Left lung (tissue), 10 donors: ENCODE measurements around the gene ING4. TPM values are rescaled to one million over a fixed set of nuclear protein-coding genes. Genes with fewer than 3 reads are reported as not detected.

ENCODE experiments used
- ATAC-seq: fragments of 200-7000 bp; cut with Tn5 transposase; one replicate; pipeline ENCODE4 v1.9.1; 2020; ENCODE audit warnings: moderate library complexity
- DNase-seq, 4 donors: peaks; one replicate each; pipeline ENCODE4 v3.0.0-alpha.2; 2013 to 2020
- H3K27ac ChIP-seq, 2 donors: fragments of 200-600 bp; sonication (generic) in 1 of 2; one replicate each; pipeline versions ENCODE4 v1.5.0 to v1.8.0; 2020 to 2021
- H3K27me3 ChIP-seq, 2 donors: fragments of 200-600 bp; sonication (generic) in 1 of 2; one replicate each; pipeline versions ENCODE4 v1.5.0 to v1.8.0; 2020 to 2021
- H3K36me3 ChIP-seq, 2 donors: fragments of 200-600 bp; sonication (generic) in 1 of 2; one replicate each; pipeline versions ENCODE4 v1.5.0 to v1.8.0; 2020 to 2021
- H3K4me1 ChIP-seq, 2 donors: fragments of 200-600 bp; one replicate each; pipeline ENCODE4 v1.8.0; 2021
- H3K4me3 ChIP-seq, 2 donors: fragments of 200-600 bp; sonication (generic) in 1 of 2; one replicate each; pipeline versions ENCODE4 v1.5.0 to v1.8.0; 2020 to 2021; ENCODE audit warnings: mild to moderate bottlenecking in 1 of 2
- H3K9me3 ChIP-seq, 2 donors: fragments of 200-600 bp; sonication (generic) in 1 of 2; one replicate each; pipeline versions ENCODE4 v1.5.0 to v1.8.0; 2020 to 2021
- intact Hi-C, 2 donors: fragments of 100-400 bp; cut with DNase I; formaldehyde crosslinking; loops; one replicate each; pipeline versions ENCODE4 v1.11.2 to v1.14.2; 2022
- polyA plus RNA-seq, 6 donors: library from polyadenylated mRNA; unstranded; fragments of 120-200 nt; gene quantifications; one replicate each; pipeline ENCODE4 v1.2.1, GENCODE V29; 2013; ENCODE audit not compliant: insufficient read length in 6 of 6
- total RNA-seq, 2 donors: library from RNA; stranded (reverse); fragmentation: NEBNext Ultra II Directional; extraction: Animal tissue kit (Norgen Biotek cat#: 25700); gene quantifications; one replicate each; pipeline ENCODE4 v1.2.1, GENCODE V29; 2021
- TF ChIP-seq, protein P1 (sequence below), 2 donors: fragments of 200-600 bp; sonication (generic) in 1 of 2; IDR thresholded peaks; one replicate each; pipeline versions ENCODE4 v1.5.0 to v1.8.0; 2021; ENCODE audit warnings: antibody characterized with exemption in 2 of 2
- donor health status: DM: no; HTN: yes; CAD: no.
- donor health status: DM: no; HTN: no; CAD: no.

ING4 gene
- total and polyA plus RNA-seq, 8 donors: 23.1 to 113 (median 98.7) TPM

DNA sequence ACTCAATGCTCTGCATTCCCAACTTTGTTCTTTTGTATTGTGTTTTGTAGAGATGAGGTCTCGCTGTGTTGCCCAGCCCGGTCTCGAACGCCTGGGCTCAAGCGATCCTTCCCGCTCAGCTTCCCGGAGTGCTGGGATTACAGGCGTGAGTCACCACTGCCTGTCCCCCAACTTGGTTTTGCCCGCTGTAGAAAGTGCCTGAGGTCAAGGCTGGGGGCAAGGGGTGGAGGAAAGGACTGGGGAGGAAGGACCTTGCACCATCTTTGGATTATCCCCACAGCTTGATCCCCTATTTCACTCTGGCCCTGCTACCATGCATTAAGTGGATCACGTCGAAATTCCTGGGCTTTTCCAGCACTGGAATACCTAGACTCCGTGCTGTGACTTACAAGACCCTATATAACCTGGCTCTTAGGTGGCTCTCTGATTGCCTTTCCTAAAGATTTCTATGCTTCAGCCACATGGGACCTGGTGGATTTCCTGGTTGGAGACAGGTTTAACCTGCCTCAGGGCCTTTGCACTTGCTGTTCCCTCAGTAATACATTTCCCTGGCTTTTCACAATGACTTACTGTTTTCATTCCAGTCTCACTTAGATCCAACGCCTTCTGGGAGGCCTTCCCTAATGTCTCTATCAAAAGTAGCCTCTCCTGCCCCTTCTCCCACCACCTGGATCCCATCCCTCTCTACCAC is 38.3 kb upstream of the ING4 start:
- H3K36me3 ChIP-seq: no peaks in the 10 kb centered on the region
- H3K4me3 ChIP-seq: peak overlapping the region in 1 of 2 donors; percentile 28
- no peak for ATAC-seq
- TF ChIP-seq, protein P1, sequence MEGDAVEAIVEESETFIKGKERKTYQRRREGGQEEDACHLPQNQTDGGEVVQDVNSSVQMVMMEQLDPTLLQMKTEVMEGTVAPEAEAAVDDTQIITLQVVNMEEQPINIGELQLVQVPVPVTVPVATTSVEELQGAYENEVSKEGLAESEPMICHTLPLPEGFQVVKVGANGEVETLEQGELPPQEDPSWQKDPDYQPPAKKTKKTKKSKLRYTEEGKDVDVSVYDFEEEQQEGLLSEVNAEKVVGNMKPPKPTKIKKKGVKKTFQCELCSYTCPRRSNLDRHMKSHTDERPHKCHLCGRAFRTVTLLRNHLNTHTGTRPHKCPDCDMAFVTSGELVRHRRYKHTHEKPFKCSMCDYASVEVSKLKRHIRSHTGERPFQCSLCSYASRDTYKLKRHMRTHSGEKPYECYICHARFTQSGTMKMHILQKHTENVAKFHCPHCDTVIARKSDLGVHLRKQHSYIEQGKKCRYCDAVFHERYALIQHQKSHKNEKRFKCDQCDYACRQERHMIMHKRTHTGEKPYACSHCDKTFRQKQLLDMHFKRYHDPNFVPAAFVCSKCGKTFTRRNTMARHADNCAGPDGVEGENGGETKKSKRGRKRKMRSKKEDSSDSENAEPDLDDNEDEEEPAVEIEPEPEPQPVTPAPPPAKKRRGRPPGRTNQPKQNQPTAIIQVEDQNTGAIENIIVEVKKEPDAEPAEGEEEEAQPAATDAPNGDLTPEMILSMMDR (IDR thresholded peaks at IDR 0.05): no peak
- no peak overlapping the region for H3K27ac ChIP-seq
- intact Hi-C loops: no loop called here
- H3K4me1 ChIP-seq: peaks cover 6 to 15% of the 10 kb centered on the region in 2 donors
- H3K9me3 ChIP-seq: no peaks in the 10 kb centered on the region
- DNase-seq: no peak
- peaks cover 59 to 100% of the 10 kb centered on the region in 2 donors for H3K27me3 ChIP-seq

DNA sequence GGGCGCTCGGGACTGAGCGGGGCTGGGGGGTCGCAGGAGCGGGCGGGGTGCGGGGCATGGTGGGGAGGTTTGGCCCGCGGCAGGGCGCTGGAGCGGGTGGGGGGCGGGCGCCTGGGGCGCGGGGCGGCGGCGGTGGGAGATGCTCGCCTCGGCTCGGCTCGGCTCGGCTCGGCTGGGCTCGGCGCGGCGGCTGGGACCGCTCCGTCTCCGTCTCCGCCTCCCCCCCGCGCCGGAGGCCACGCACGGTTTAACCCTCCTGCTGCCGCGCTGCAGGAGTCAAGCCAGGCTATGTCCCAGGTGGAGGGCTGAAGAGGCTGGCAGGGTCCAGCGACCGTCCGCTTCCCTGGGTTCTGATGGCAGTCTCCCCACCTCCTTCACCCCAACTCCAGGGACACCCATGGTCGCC is 37.7 kb upstream of the ING4 start, which contains the start of gene PIANP:
TSS of gene PIANP (minus strand) at position 170 of the 406 bp plus-strand sequence. CDS start 2,754 bp downstream, outside the sequence.
- DNase-seq (peak in 1 of 4 donors; percentile 64), ATAC-seq (peak; percentile 79)
- TF ChIP-seq, protein P1 (IDR thresholded peaks at IDR 0.05): no peak
- H3K27me3 ChIP-seq: peaks cover 59 to 98% of the 10 kb centered on the region in 2 donors
- peaks cover 6 to 15% of the 10 kb centered on the region in 2 donors for H3K4me1 ChIP-seq
- H3K4me3 ChIP-seq: peak within 1 kb of the TSS; percentile 22 to 28
- no peaks in the 10 kb centered on the region for H3K36me3 ChIP-seq
- H3K27ac ChIP-seq: no peak within 1 kb of the TSS
- intact Hi-C loops: no loop called here
- H3K9me3 ChIP-seq: no peaks in the 10 kb centered on the region

DNA sequence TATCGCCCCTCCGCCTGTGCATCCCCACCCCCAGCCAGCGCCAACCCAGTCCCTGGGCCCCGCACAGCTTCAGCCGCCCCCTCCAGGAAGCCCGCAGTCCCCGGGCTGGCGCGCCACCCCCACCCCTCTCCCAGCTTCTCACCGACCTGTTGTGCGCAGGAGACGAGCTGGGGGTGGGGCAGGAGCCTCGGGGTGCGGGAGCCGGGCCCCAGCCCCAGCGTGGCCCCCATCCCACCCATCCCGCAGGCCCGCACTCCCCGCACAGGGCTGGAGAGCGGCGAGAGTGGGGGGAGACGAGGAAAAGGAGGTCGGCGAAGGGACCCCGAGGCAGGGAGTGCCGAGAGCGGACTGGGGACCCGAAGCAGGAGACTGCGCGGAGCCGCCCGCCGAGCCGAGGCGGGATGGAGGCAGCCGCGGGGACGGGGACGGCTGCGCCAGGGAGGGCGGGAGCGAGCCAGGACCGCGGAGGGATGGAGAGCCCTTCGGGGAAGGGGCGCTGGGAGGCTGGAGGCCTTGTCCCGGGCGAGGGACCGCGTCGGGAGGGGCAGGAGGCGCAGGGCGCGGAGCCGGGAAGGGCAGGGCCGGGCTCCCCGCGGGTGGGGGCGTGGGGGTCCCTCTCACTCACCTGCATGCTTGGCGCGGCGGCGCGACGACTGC is 37.2 kb upstream of the ING4 start:
- DNase-seq (peak in 1 of 4 donors; percentile 79), ATAC-seq (peak; percentile 34)
- H3K4me3 ChIP-seq: peak overlapping the region; percentile 22 to 28
- peaks cover 6 to 15% of the 10 kb centered on the region in 2 donors for H3K4me1 ChIP-seq
- TF ChIP-seq, protein P1 (IDR thresholded peaks at IDR 0.05): no peak
- H3K27me3 ChIP-seq: peaks cover 59 to 98% of the 10 kb centered on the region in 2 donors
- no peaks in the 10 kb centered on the region for H3K36me3 ChIP-seq
- intact Hi-C loops: loop anchor here in 1 of 2 donors (10.0 kb wide), 1 partner anchor 85 kb away; no protein-coding TSS in a partner anchor
- no peak overlapping the region for H3K27ac ChIP-seq
- H3K9me3 ChIP-seq: no peaks in the 10 kb centered on the region

- no peak overlapping the region for H3K4me3 ChIP-seq
- no peaks in the 10 kb centered on the region for H3K36me3 ChIP-seq
- no peak for DNase-seq
- ATAC-seq: no peak
- TF ChIP-seq, protein P1 (IDR thresholded peaks at IDR 0.05): no peak
- H3K4me1 ChIP-seq: peaks cover 6 to 15% of the 10 kb centered on the region in 2 donors
- peaks cover 54 to 98% of the 10 kb centered on the region in 2 donors for H3K27me3 ChIP-seq
- intact Hi-C loops: loop anchor here in 1 of 2 donors (10.0 kb wide), 1 partner anchor 85 kb away; no protein-coding TSS in a partner anchor
- H3K9me3 ChIP-seq: no peaks in the 10 kb centered on the region
- H3K27ac ChIP-seq: no peak overlapping the region
Measured at GRCh38 chr12:6699259-6699988, 36.5 kb upstream of the ING4 start.
